A673 (cell line): ENCODE measurements around the gene TMEM121. TPM values are rescaled to one million over a fixed set of nuclear protein-coding genes. Genes with fewer than 3 reads are reported as not detected.

Experiments used
- BruUV-seq: library from RNA; stranded (reverse); fragments of 400-500 nt; replicated peaks from 2 replicates; lab custom pipeline; 2021; lab: Mats Ljungman, UMichigan
- CTCF ChIA-PET: fragments of 300-600 bp; sonication (Branson Sonifier 250); formaldehyde crosslinking; loops from one replicate; lab custom pipeline; 2022; ENCODE audit warnings: antibody characterized with exemption; lab: Charles Lee
- POLR2A ChIA-PET: fragments of 300-600 bp; sonication (Branson Sonifier 250); formaldehyde crosslinking; loops from one replicate; lab custom pipeline; 2022; ENCODE audit warnings: antibody characterized with exemption; ENCODE audit not compliant: low non-redundant PET; lab: Charles Lee
- DNase-seq: peaks from one replicate; pipeline ENCODE4 v3.0.0-alpha.2; 2015; ENCODE audit warnings: low spot score
- H3K27ac ChIP-seq: fragments of 200-600 bp; sonication (generic); 2 replicates; pipeline ENCODE4 v1.5.1; 2016; ENCODE audit warnings: mixed run types, low read depth, mild to moderate bottlenecking, mixed read lengths, antibody characterized with exemption, low read length; ENCODE audit not compliant: poor library complexity, severe bottlenecking
- H3K27me3 ChIP-seq: fragments of 200-600 bp; sonication (generic); replicated peaks from 2 replicates; pipeline ENCODE4 v1.6.1; 2017; ENCODE audit warnings: mixed run types, low read depth, mild to moderate bottlenecking, mixed read lengths, antibody characterized with exemption, low read length; ENCODE audit not compliant: insufficient read depth, poor library complexity
- H3K36me3 ChIP-seq: fragments of 200-600 bp; sonication (generic); 2 replicates; pipeline ENCODE4 v1.6.1; 2016; ENCODE audit warnings: mixed run types, mild to moderate bottlenecking, mixed read lengths, antibody characterized with exemption, low read length; ENCODE audit not compliant: insufficient read depth, poor library complexity, severe bottlenecking
- H3K4me1 ChIP-seq: fragments of 200-600 bp; sonication (generic); 2 replicates; pipeline ENCODE4 v1.6.1; 2017; ENCODE audit warnings: mixed run types, mild to moderate bottlenecking, mixed read lengths, antibody characterized with exemption, low read length; ENCODE audit not compliant: insufficient read depth, poor library complexity, severe bottlenecking
- H3K4me3 ChIP-seq: fragments of 200-600 bp; sonication (generic); 2 replicates; pipeline ENCODE4 v1.5.1; 2016; ENCODE audit warnings: low read depth, mixed run types, mild to moderate bottlenecking, mixed read lengths, low read length; ENCODE audit not compliant: poor library complexity, severe bottlenecking
- H3K9me3 ChIP-seq: fragments of 200-600 bp; sonication (generic); 2 replicates; pipeline ENCODE4 v1.6.1; 2016; ENCODE audit warnings: mixed run types, low read depth, mild to moderate bottlenecking, mixed read lengths, antibody characterized with exemption, low read length; ENCODE audit not compliant: poor library complexity, severe bottlenecking
- CTCF ChIP-seq: fragments of 300-800, 200-600 bp; sonication (generic); conservative IDR thresholded peaks from 2 replicates; pipeline ENCODE4 v1.5.1; 2017; ENCODE audit warnings: low read depth, mild to moderate bottlenecking, antibody characterized with exemption, low read length, moderate library complexity, mixed read lengths
- EZH2 ChIP-seq: fragments of 200-600 bp; sonication (generic); IDR thresholded peaks from 2 replicates; pipeline ENCODE4 v1.6.1; 2017; ENCODE audit warnings: borderline replicate concordance, low read depth, mild to moderate bottlenecking, mixed read lengths, antibody characterized with exemption, low read length; ENCODE audit not compliant: poor library complexity, severe bottlenecking
- intact Hi-C: fragments of 100-400 bp; cut with micrococcal nuclease; formaldehyde crosslinking; loops from one replicate; pipeline ENCODE4 v1.10.0; 2022; ENCODE audit not compliant: unreplicated experiment
- total RNA-seq: library from RNA; stranded (reverse); gene quantifications from 2 replicates; pipeline ENCODE4 v1.2.3, GENCODE V29; 2021

The TMEM121 gene
- total RNA-seq, 1 experiment from 2014 or later: 3.1 TPM

GRCh38 chr14:105496831-105497591, 29.4 kb upstream of the TMEM121 start:
- BruUV-seq: no TSS peak
- CTCF ChIA-PET: no interaction called here
- POLR2A ChIA-PET: no interaction called here
- intact Hi-C loops: no loop called here
- no peak for TF ChIP-seq CTCF
- no peak for TF ChIP-seq EZH2
- H3K4me1 ChIP-seq: peaks cover under 1% of the 10 kb centered on the region
- H3K36me3 ChIP-seq: no peaks in the 10 kb centered on the region
- no peak for DNase-seq
- H3K27ac ChIP-seq: no peak overlapping the region
- H3K9me3 ChIP-seq: no peaks in the 10 kb centered on the region
- no peak overlapping the region for H3K4me3 ChIP-seq
- H3K27me3 ChIP-seq: no peaks in the 10 kb centered on the region

DNA sequence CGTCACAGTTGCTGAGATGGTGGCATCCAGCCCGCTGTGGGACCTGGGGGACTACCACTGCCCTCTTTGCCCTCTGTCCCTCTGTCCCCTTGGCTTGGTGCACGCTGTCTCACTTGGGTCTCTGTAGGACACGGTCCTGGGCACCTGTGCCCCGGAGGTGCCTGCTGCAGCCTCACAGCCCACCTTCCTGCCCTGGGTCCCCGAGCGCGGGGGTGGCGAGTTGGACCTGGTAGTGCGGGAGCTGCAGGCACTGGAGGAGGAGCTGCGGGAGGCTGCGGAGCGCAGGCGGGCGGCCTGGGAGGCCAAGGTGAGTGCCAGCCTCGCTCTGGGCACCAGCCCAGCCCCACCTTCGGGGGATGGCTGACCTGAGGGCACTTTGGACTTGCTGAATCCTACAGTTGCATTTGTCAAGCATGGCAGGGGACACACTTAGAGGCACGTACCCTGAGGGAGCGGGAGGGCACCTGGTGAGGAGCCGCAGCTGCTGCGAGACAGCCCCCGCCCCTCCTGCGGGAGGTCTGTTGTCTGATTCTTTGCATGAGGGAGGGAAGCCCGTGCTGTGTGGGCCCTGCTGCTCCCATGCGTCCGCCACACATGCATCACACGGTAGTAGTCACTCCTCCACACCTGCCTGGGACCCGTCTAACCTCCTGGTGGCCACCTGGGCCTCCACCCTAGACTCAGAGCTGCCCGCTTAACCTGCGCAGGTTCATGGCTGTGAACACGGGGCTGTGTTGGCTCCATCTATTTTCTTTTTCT, 28.5 kb upstream of the TMEM121 start:
- Histone ChIP-seq H3K27ac (no peak overlapping the region), H3K36me3 (no peaks in the 10 kb centered on the region), H3K4me3 (no peak overlapping the region), H3K9me3 (no peaks in the 10 kb centered on the region), H3K27me3 (no peaks in the 10 kb centered on the region), H3K4me1 (no peaks in the 10 kb centered on the region)
- POLR2A ChIA-PET: no interaction called here
- DNase-seq: no peak
- CTCF ChIA-PET: no interaction called here
- TF ChIP-seq CTCF (no peak), EZH2 (no peak)
- BruUV-seq: no TSS peak
- intact Hi-C loops: no loop called here

GRCh38 chr14:105498430-105499255, 27.7 kb upstream of the TMEM121 start:
- TF ChIP-seq CTCF: no peak
- no peak for TF ChIP-seq EZH2
- CTCF ChIA-PET: no interaction called here

More at GRCh38 chr14:105498430-105499255, 27.7 kb upstream of the TMEM121 start:
- no peak for DNase-seq
- no peaks in the 10 kb centered on the region for H3K9me3 ChIP-seq
- H3K36me3 ChIP-seq: no peaks in the 10 kb centered on the region
- no TSS peak for BruUV-seq
- no peak overlapping the region for H3K27ac ChIP-seq
- intact Hi-C loops: no loop called here
- POLR2A ChIA-PET: no interaction called here
- no peaks in the 10 kb centered on the region for H3K27me3 ChIP-seq
- H3K4me3 ChIP-seq: no peak overlapping the region
- no peaks in the 10 kb centered on the region for H3K4me1 ChIP-seq
